Right renal cortex interstitium (tissue), 3 donors: ENCODE measurements around the gene SYNDIG1. TPM values are rescaled to one million over a fixed set of nuclear protein-coding genes. Genes with fewer than 3 reads are reported as not detected.
A peak's percentile ranks its signal among the peaks of the same experiment; 100 is the strongest.

Source experiments
- DNase-seq, 3 donors: peaks; one replicate each; pipeline ENCODE4 v3.0.0-alpha.2; 2013; ENCODE audit warnings: low read depth in 3 of 3, low spot score in 2 of 3
- polyA plus RNA-seq, 3 donors: library from polyadenylated mRNA; unstranded; fragments of 120-200 nt; gene quantifications; one replicate each; pipeline ENCODE4 v1.2.1, GENCODE V29; 2013; ENCODE audit not compliant: insufficient read length in 3 of 3

The SYNDIG1 gene
- polyA plus RNA-seq, 3 donors = 5.8 to 8.6 (median 7.7) TPM

- no peak for DNase-seq
These were observed 231.6 kb downstream of the SYNDIG1 start for GRCh38 chr20:24701027-24701426.

GRCh38 chr20:24701668-24702067 lies 232.2 kb downstream of the SYNDIG1 start:
- DNase-seq = no peak

DNA sequence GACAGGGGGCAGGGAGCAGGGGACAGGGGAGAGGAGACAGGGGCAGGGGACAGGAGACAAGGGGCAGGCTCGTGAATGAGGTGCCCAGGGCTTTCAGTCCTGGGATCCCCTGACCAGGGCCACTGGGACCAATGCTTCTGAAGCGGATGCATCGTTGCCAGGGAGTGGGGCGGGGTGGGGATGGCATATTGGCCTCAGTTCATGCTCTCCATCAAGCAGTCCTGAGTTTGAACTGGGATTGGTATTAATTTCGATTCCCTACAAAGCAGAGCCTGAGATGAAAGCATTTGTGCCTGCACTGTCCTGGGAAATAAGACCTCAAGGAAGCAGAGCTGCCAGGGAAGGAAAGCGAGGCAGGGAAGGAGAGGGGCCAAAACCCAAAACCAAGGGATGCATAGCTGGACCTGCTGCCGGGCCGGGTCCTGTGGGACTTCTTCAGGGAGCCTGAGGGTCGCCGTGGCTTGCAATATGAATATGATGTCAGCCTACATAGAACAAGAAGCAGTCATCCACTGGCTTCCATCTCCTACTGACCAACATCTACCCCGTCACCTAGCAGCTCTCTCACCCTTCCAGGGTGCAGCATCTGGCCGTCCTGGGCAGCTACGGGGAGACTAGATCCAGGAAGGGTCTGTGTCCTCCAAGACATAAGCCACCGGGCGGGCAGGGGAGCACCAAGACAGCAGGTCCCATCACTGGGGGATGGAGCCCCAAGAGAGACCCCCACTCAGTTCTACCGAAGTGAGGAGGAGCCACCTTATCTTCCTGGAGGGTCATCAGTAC lies 233.3 kb downstream of the SYNDIG1 start:
- no peak for DNase-seq

DNA sequence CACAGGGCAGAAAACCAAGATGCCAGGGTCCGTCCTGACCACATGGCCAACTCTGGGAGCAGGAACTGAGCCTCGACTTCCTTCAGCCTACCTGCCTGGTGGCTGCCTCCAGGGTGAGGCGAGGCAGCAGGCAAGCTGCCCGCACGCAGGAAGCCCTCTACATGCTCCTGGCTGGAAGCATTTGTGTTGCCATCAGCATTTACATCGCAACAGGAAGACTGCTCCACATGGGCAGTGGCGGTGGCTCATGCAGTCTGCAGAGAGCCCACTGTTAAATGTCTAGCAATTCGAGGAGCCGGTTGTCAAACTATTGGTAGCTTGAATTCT lies 233.8 kb downstream of the SYNDIG1 start:
- DNase-seq = no peak

DNA sequence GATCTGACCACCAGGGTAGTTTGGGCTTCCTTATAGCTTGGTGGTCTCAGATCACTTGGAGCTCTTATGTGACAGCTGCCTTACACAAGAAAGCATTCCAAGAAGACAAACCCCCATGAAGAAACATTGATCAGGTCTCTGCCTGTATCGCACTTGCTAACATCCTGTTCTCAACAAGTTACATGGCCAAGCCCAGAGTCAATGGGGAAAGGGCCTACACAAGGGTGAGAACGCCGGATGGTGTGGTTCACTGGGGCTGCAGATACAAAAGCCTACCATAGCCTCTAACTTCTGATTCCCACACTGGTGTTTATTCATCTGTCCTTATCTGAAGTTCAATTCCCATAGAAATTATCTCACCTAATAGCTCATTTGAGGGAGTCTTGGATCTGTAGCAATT lies 235.5 kb downstream of the SYNDIG1 start:
- DNase-seq = no peak

GRCh38 chr20:24705486-24705885 lies 236.1 kb downstream of the SYNDIG1 start:
- DNase-seq = no peak

DNA sequence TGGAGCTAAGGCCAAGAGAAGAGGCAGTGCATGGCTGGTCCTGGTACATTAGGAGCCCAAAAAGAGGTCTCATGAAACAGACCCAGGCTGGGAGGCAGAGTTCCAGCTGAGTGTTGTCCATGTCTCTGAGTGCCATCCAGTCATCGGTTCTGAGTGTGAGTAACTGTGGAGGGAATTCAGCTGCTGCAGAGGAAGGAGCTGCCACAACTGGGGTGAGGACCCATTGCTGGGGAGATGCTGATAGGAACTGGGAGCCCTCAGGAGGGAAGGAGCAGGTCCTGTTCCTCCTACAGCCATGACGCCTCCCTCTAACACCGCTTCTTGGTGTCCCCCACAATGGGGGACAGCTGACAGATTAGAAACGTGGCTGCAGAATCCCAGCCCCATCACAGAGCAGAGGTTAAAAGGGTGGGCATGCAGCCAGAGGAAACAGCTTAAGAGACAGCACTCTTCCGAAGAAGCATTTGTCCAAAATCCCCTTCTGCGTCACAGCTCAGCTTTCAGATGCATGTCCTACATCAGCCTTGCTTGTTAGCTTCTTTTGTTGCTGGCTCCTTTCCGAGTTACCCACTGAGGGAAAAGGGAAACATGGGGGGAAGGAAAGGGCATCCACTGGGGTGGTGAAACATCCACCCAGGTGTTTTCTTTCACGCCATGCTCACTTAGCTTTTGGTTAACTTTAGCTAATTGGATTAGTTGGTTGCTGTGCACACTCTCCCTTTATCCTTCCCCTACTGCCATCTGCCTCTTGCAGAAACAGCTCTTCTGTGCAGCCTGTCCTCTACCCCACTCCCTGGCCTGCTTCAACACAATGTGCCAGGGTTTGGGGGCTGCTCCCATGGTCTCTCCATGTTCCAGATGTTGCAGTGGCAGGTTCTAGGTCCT lies 239.2 kb downstream of the SYNDIG1 start:
- peak in 2 of 3 donors; percentile 23 to 43 for DNase-seq
